NCI-H446 (cell line): ENCODE measurements around the gene TSNAXIP1.
A peak's percentile ranks its signal among the peaks of the same experiment; 100 is the strongest.
"Not testable (repeated sequence)": the region's sequence is repeated elsewhere in the genome, so short reads cannot be mapped to it uniquely, and the experiment has no call there.

Source experiments
- DNase-seq, 2 experiments: peaks; one replicate each; lab custom pipeline; 2025; lab: John Stamatoyannopoulos, UW

The TSNAXIP1 gene

DNA sequence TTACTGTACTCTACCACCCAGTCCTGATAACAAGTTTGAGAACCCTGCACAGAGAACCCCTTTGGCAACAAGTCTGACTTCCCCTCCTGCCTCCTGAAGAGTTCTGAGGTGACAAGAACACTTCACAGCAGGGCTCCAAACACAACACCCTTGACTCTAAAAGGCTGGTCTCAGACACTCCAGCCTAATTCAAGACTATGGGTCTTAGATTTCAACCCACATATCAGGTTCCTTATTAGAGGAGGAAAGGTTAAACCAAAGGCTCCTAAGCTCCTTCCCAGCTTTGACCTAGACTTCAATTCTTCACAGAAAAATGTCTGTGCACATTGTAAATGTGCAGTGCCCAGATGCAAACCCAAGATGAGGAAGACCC lies 23.4 kb upstream of the TSNAXIP1 start:
- no peak for DNase-seq

DNA sequence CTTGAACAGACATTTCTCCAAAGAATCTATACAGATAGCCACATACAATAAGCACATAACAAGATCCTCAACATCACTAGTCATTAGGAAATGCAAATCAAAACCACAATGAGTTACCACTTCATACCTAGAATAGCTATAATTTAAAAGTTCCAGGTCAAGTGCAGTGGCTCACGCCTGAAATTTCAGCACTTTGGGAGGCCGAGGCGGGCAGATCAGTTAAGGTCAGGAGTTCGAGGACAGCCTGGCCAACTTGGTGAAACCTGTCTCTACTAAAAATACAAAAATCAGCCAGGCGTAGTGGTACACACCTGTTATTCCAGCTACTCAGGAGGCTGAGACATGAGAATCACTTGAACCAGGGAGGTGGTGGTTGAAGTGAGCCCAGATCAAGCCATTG lies 20.2 kb upstream of the TSNAXIP1 start:
- no peak for DNase-seq

DNA sequence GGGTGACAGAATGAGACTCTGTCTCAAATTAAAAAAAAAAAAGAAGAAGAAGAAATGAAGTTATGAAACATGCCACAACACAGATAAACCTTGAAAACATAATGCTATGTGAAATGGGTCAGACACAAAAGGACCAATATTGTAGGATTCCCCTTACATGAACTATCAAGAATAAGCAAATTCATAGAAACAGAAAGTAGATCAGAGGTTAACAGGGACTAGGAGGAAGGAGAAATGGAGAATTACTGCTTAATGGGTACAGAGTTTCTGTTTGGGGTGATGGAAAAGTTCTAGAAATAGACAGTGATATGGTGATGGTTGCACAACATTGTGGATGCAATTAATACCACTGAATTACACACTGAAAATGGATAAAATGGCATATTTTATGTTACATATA lies 16.6 kb upstream of the TSNAXIP1 start:
- no peak for DNase-seq

DNA sequence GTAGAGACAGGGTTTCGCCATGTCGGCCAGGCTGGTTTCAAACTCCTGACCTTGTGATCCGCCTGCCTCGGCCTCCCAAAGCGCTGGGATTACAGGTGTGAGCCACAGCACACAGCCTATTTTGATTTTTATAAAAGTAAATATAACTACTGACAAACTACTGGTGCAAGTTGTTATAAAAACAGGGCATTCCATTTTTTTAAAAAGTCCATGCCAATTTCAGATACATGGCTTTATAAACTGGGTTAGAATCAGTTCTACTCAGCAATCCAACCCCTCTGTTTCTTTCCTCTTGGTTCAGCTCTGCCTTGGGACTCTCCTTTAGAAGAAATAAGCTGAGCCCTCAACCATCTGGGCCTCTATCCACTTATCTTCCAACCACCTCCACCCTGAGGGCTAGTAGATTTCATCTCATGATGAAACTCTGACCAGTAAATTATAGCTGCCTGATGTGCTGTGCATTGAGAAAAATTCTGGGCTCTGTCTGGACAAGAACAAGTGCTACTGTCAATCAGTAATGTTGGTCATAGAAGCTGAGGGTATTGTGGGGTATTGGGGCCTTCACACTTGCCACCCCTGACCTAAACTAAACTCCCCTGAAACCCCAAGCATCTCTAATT lies 10.5 kb upstream of the TSNAXIP1 start:
- DNase-seq = no peak

DNA sequence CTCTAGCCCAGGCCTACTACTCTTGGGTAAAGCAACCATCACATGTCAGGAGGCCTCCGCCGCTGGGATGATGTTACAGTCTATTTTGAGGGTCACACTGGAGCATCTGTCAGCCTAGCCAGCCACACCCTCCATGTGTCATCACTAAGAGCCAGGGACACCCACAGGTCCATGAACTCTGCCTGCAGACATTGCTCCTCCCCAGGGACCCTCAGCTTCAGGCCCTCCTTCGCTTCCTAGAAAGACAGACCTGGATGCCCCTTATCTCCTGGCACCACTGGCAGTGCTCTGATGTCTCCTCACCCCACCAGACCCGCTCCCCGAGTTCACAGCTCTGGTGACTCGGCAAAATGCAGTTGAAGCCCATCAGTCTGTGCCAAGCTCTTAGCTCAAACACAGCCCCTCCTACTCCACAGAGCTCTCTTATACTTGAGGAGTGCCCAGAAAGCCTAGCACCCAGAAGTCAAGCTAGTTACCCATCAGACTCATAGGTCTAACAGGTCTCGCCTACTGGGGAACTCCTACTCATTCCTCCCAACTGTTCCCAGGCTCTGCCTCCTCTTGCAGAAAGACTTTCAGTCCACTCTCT lies 6.3 kb upstream of the TSNAXIP1 start:
- DNase-seq = no peak

DNA sequence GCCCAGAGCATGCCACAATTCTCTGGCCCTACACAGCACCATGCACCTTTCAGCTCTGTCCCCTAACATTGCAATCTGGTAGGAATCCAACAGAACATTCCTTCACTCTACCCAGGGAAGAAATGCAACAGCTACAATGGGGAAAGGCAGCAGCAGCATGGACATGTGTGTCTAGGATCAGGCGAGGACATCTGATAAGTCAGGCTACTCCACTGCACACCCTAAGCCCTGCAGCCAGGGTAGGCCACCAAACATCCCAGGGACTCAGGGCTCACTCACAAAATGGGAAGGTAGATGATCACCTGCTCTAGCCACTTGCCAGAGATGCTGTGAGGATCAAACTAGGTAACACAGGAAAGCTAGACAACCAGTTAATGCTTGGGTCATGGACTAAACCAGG lies 5.4 kb upstream of the TSNAXIP1 start:
- no peak for DNase-seq

DNA sequence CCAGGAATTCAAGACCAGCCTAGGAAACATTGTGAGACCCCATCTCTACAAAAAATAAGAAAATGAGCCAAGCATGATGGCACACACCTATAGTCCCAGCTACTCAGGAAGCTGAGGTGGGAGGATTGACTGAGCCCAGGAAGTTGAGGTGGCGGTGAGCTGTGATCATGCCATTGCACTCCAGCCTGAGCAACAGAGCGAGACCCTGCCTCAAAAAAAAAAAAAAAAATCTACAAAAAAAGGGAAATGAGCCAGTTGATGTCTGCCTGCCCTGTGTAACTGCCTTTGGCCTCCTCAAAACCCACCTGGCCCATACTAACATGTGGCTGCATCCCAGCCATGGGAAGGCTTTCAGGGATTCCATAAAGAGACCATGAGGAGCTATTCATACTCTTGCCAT lies 4.8 kb upstream of the TSNAXIP1 start:
- DNase-seq = no peak

DNA sequence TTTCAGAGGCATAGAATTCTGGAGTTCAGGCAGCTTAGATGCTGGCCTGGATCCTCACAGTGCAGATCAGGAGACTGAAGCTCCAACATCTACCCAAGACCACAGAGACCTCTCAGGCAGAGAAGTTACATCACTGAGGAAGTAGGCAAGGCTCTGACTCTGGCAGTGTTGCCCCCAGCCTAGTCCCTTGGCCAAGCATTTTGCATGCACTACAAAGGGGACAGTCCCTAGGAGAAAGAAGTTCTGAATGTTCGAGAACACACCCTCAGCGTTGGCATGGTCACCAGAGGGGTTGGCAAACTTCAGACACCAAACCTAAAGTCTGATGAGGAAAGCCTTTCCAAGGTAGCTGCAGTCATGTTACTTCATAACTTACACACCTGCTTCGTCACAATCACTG lies 2.8 kb upstream of the TSNAXIP1 start:
- DNase-seq = no peak

DNA sequence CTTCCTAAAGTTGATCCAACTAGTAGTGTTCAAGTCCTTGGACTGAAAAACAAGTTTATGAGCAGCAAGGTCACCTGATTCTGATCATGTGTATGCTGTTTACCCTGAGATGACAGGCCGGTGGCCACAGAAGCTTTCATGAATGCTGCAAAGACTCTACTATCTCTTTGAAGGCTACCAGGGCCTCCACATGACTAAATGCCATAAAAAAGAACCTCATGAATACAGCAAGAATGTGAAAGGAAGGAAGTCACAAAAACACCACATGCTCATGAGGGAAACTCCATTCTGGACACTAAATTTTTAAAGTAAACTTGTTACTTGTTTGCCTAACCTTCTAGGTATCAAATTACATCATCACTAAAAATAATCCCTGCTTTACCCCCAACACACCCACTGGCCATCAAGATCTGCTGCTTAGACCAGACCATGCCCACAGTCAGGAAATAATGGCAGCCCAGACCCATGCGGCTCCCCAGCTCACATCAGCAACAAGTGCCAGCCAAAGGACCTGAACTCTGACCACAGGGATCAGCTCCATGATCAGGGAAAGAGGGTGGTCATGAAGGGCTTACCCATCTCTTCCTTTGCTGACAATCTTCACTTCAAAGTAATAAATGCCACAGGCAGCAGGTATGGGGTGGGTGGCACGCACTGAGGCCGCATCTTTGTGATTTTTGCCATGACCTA lies 1.7 kb upstream of the TSNAXIP1 start:
- DNase-seq = no peak

DNA sequence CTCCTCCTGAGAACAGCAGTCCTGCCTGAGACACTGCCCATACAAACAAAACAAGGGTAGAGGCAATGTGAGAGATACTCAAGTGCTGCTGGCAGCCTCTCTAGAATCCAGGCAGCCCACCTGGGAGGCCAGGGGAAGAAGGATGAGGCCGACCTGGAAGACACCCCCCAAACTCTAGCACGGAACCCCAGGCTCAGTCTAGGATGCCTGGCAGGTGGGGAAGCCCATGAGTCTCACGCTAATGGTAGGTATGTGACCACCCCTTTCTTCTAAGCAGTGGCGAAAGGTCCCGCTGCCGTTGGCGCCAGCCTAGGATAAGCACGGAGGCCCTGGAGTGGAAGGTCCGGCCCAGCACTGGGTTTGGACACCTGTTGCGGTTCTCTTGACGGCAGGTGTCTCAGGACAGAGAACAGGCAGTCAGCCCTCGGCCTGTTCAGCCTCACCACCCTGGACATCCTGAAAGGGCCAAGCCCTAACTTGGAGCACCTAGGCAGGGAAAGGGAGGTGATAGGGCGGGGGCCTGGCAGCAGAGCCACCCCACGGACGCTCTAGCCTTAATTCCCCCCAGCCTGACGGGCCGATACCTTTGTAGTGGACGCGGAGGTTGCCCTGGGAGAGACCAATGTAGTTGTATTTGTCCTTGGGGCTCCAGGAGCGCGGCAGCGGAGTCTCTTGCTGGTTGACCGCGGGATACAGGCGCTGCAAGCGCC lies 816 bp upstream of the TSNAXIP1 start:
- no peak for DNase-seq

DNA sequence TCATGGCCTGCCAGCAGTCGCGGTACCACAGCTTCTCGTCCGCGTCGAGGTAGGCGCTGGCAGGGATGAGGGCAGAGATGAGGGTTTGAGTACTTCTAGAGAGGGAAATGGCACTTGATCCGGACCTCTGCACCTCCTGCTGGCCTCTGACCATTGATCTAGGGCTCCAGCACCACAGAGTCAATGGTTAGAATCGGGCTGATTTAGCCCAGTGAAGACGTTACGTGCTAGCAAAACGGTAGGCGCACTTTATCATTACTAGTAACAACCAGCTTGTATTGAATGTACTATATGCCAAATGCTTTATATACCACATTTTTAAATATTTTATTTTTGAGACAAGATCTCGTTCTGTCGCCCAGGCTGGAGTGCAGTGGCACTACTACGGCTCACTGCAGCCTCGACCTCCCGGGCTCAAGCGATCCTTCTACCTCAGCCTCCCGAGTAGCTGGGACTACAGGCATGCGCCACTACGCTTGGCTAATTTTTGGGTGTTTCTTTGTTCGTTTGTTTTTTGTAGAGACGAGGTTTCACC lies 526 bp downstream of the TSNAXIP1 start:
- no peak for DNase-seq

DNA sequence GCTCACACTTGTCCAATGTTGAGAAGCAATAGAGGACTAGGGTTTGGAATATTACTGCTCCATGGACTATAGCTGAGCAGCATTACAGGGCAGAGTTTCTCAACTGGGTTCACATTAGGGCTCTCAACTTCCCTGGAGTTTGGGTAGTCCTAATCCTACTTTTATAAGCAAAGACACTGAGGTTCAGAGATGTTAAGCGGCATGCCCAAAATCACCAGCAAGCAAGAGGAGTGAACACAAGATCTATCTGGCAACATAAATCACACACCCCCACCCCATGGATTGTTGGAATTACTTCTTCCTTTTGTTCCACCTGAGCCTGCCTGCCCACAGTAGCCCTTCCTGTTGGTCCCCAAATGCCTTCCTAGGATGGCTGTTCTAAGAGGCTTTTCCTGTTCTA lies 5.2 kb downstream of the TSNAXIP1 start:
- no peak for DNase-seq

DNA sequence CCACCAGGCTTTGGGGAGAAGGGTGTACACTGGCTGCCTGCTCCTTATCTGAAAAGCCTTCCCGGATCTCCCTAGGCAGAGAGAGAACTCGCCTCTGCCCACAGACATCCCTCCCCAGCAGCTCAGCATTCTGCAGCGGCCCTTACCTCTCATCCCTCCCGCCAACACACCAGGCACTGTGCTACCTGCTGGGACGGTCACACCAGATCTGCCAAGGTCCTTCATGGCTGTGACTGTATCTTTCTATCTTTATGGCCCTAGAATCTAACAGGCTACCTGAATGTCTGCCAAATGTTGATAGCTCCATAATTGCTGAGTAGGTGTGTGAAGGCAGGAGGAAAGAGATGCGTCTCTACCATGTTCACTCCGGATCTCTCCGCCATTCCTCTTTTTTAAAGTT lies 7.9 kb downstream of the TSNAXIP1 start:
- no peak for DNase-seq

DNA sequence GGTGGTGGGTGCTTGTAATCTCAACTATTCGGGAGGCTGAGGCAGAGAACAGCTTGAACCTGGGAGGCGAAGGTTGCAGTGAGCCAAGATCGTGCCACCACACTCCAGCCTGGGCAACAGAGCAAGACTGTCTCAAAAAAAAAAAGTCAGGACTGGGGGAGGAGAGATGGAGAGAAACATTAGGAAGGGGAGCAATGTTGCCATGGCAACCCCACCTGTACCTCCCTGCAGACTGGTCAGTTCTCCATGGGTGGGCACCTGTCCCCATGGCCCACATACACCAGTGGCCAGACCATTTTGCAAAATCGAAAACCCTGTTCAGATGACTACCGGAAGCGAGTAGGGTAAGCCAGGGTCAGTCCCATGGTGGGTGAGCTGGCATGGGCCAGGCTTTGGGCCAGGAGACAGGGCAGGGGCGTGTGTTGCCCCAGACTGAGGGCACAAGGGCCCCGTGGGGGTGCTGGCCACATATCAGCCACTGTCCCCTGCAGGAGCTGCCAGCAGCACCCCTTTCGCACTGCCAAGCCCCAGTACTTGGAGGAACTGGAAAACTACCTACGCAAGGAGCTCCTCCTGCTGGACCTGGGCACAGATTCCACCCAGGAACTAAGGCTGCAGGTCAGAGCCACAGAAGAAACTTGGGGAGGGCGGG lies 14.0 kb downstream of the TSNAXIP1 start:
- DNase-seq = no peak

DNA sequence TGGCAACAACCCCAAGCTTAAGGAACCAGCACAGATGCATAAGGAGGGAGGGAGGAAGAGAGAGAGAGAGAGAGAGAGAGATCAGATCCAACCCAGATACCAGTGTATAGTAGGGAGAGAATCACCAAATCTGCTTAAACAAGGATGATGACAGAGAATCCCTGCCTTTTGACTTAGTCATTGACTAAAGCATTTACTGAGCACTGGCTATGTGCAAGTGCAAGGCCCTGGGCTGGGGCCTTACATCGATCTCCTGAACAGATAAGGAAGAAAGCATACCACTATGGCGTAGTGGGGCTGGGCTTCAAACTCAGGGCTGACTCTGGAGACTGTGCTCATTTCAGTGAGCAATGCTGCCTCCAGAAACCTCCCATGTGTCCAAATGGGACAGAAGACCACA lies 15.8 kb downstream of the TSNAXIP1 start:
- DNase-seq = no peak

DNA sequence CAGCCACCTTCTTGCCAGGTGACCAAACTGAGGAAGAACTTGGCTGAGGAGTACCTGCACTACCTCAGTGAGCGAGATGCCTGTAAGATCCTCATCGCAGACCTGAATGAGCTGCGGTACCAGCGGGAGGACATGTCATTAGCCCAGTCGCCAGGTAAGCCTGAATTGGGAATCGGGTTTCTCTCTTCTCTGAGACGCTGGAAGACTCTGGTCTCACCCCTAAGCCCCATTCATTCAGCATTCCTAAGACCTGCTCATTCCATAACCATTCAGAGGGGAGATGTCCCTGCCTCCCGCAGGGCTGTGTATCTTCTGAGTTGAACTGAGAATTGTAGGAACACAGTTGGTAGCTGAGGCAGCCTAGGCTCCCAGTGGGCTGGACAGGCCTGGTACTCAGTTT lies 18.4 kb downstream of the TSNAXIP1 start:
- DNase-seq = no peak

DNA sequence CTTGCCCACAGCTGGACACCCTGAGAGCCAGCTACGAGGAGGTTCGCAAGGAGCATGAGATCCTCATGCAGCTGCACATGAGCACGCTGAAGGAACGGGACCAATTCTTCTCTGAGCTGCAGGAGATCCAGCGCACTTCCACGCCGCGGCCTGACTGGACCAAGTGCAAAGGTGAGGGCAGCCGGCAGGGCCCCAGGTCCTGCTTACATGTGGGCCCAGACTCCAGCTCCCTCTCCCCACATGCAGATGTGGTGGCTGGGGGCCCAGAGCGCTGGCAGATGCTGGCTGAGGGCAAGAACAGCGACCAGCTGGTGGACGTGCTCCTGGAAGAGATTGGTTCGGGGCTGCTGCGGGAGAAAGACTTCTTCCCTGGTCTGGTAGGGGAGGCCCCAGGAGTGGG lies 19.2 kb downstream of the TSNAXIP1 start:
- DNase-seq = no peak

DNA sequence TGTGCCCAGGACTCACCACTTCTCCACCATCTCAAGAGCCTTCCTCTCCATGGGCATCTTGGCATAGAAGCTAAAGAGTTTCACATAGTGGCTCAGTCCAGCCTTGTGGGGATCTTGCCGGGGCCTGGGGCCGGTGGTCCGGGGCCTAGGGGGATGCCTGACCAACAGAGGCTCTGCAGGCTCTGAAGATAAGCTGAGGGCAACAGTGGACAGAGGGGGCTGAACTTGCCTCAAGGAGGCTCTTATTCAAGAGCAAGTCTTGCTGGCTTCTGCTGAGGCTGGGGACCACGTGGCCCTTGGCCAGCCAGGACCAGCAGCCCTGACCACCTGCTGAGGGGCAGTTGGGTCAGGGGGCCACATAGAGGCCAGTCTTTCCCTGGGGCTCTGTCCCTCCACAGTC lies 22.0 kb downstream of the TSNAXIP1 start:
- no peak for DNase-seq

DNA sequence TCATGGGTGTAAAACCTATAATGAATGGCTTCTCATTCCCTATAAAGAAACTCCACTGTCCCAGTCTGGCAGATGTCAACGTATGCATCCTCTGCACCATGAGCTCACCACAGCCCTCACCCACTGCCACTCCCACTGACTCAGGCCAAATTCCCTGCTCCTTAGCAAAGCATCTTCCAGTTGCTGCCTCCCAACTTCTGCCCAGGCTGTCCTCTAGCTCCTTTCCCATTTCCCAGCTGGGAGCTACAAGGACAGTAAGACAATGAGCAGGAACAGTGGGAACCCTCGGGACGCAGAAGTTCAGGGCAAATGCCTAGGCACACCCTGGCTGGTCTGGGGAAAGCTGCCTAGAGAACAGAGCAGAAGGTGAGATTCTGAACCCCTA lies 26.3 kb downstream of the TSNAXIP1 start:
- DNase-seq = no peak

DNA sequence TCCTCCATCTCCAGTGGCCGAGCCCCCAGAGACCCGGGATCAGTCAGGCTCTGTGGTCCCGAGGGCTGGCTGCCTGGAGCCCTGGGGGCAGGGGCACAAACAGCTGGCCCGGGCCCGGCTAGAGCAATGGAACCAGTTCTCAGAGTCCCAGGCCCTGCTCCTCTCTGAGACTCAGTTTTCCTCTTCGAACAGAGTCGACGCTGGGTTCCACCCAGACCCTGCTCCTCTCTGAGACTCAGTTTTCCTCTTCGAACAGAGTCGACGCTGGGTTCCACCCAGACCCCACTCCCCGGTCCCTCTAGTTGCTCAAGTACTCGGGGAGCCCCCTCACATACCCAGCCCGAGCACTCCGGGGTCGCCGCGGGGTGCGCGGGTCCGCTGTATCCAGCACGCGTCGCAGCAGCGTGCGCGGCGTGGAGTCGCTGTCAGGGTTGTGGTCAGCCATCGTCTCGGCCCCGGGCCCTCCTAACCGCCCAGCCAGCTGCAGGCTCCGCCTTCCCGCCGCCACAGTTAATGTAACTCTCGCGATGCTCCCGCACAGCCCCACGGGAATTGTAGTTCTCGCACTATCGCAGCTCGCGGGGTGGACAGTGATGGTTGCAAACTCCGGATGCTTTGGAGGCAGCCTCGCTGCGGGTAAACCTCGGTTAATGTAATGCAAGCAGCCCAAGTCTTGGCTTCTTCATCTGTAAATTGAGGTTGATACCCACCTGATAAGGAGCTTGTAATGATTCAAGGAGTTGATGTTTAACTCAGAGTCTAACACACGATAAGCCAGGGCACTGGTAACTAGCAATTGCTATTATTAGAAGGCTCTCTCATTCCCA lies 26.9 kb downstream of the TSNAXIP1 start:
- DNase-seq = peak; percentile 85

DNA sequence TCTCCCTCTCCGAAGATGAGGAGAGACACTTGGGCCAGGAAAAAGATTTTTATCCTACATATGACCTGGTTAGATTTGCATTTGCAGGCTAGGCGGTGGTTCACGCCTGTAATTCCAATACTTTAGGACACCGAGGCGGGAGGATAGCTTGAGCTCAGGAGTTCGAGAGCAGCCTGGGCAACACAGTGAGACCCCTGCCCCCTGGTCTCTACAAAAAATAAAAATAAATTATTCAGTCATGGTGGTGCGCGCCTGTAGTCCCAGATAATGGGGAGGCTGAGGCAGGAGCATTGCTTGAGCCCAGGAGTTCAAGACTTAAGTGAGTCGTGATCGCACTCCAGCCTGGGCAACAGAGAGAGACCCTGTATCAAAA lies 27.5 kb downstream of the TSNAXIP1 start:
- DNase-seq = no peak

DNA sequence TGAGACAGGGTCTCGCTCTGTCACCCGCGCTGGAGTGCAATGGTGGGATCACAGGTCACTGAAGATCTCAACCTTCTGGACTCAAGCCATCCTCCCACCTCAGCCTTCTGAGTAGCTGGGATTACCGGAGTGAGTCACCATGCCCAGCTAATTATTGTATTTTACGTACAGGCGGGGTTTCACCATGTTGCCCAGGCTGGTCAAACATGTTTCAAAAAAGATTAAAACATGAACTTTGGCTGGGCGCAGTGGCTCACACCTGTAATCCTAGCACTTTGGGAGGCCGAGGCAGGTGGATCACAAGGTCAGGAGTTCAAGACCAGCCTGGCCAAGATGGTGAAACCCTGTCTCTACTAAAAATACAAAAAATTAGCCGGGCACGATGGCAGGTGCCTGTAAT lies 30.5 kb downstream of the TSNAXIP1 start:
- not testable (repeated sequence) for DNase-seq
